SU-DHL-6 (cell line): ENCODE data around the gene CHN1.
A peak's percentile ranks its signal among the peaks of the same experiment; 100 is the strongest.

Experiments used
- H2AFZ ChIP-seq: fragments of 200-600 bp; sonication (generic); 2 replicates; pipeline ENCODE4 v1.6.1; 2014; ENCODE audit warnings: low read depth, mild to moderate bottlenecking, moderate library complexity, mixed read lengths, antibody characterized with exemption, low read length; ENCODE audit not compliant: severe bottlenecking
- H3F3A ChIP-seq: fragments of 200-600 bp; shearing (Covaris generic); 2 replicates; pipeline ENCODE4 v1.6.0; 2016; ENCODE audit warnings: antibody characterized with exemption, mild to moderate bottlenecking; ENCODE audit not compliant: insufficient read depth
- H3K27ac ChIP-seq: fragments of 200-600 bp; sonication (generic); 2 replicates; pipeline ENCODE4 v1.5.1; 2016; ENCODE audit warnings: low read depth, mild to moderate bottlenecking, low read length, moderate library complexity, mixed read lengths
- H3K27me3 ChIP-seq: fragments of 200-600 bp; sonication (generic), shearing (Covaris generic); 2 replicates; pipeline ENCODE4 v1.6.0; 2014; ENCODE audit warnings: mild to moderate bottlenecking, low read length
- H3K36me3 ChIP-seq: fragments of 200-600 bp; sonication (generic); 2 replicates; pipeline ENCODE4 v1.6.1; 2014; ENCODE audit warnings: mild to moderate bottlenecking, low read length, mixed read lengths
- H3K4me2 ChIP-seq: fragments of 300-600, 200-600 bp; shearing (Covaris generic), sonication (generic); 2 replicates; pipeline ENCODE4 v1.6.0; 2014; ENCODE audit warnings: low read length, low read depth, mild to moderate bottlenecking; ENCODE audit not compliant: poor library complexity, severe bottlenecking
- H3K4me3 ChIP-seq: fragments of 200-600 bp; sonication (generic); 2 replicates; pipeline ENCODE4 v1.5.1; 2014; ENCODE audit warnings: antibody characterized with exemption, low read length, mild to moderate bottlenecking, mixed read lengths; ENCODE audit not compliant: insufficient read depth, poor library complexity, severe bottlenecking
- H3K79me2 ChIP-seq: fragments of 200-600 bp; sonication (generic); 2 replicates; pipeline ENCODE4 v1.6.1; 2014; ENCODE audit warnings: mild to moderate bottlenecking, low read length, moderate library complexity; ENCODE audit not compliant: insufficient read depth
- H3K9ac ChIP-seq: fragments of 200-600 bp; sonication (generic); 2 replicates; pipeline ENCODE4 v1.7.0; 2014; ENCODE audit warnings: mild to moderate bottlenecking, low read length
- H3K9me2 ChIP-seq: fragments of 200-600 bp; sonication (generic); replicated peaks from 2 replicates; pipeline ENCODE4 v1.6.1; 2014; ENCODE audit warnings: low read length; ENCODE audit not compliant: insufficient read depth
- H3K9me3 ChIP-seq: fragments of 200-600 bp; sonication (generic); 2 replicates; pipeline ENCODE4 v1.6.1; 2014; ENCODE audit warnings: low read length, mixed read lengths; ENCODE audit not compliant: insufficient read depth
- H4K20me1 ChIP-seq: fragments of 200-600 bp; sonication (generic); 2 replicates; pipeline ENCODE4 v1.6.1; 2014; ENCODE audit warnings: low read depth, mild to moderate bottlenecking, antibody characterized with exemption, low read length, moderate library complexity, mixed read lengths
- EZH2phosphoT487 ChIP-seq: fragments of 200-600 bp; sonication (generic), shearing (Covaris generic); conservative IDR thresholded peaks from 2 replicates; pipeline ENCODE4 v1.6.1; 2018; ENCODE audit warnings: mild to moderate bottlenecking, antibody characterized with exemption, low read length, moderate library complexity, mixed read lengths
- TF ChIP-seq, protein P1 (sequence below): fragments of 200-600 bp; sonication (generic); IDR thresholded peaks from one replicate; pipeline ENCODE4 v1.5.1; 2017; ENCODE audit warnings: antibody characterized with exemption, mild to moderate bottlenecking, low read length, moderate library complexity; ENCODE audit not compliant: insufficient read depth, poor library complexity, severe bottlenecking

The CHN1 gene

GRCh38 chr2:175007510-175007909, 2.3 kb upstream of the CHN1 start:
- H3K4me3 ChIP-seq, result no peak overlapping the region

DNA sequence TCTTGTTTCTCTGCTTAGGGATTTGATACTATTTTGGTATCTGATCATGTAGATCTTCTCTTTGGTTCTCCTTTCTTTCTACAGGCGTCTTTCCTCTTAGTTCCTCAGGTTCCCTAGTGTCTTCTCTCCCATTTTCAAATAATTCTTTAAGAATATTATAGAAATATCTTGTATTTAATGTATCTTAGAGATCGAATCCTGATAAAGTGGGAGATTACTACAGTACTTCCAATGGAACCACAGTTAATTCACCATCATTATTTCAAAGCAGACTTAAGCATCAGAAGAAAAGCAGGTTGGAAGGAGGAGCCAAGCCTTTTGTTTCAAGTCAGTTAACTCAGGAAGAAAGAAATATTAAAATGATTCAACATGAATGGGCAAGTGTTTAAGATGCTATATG, 1.1 kb upstream of the CHN1 start:
- no peak overlapping the region for H3K27ac ChIP-seq
- H3F3A ChIP-seq, result no peaks in the 10 kb centered on the region; the same call in 1 of the 2 replicates
- 0 out of 2 replicates have a peak, but pooled peaks cover 3% of the 10 kb centered on the region for H3K27me3 ChIP-seq
- no peak overlapping the region for H3K4me2 ChIP-seq
- TF ChIP-seq, protein P1, sequence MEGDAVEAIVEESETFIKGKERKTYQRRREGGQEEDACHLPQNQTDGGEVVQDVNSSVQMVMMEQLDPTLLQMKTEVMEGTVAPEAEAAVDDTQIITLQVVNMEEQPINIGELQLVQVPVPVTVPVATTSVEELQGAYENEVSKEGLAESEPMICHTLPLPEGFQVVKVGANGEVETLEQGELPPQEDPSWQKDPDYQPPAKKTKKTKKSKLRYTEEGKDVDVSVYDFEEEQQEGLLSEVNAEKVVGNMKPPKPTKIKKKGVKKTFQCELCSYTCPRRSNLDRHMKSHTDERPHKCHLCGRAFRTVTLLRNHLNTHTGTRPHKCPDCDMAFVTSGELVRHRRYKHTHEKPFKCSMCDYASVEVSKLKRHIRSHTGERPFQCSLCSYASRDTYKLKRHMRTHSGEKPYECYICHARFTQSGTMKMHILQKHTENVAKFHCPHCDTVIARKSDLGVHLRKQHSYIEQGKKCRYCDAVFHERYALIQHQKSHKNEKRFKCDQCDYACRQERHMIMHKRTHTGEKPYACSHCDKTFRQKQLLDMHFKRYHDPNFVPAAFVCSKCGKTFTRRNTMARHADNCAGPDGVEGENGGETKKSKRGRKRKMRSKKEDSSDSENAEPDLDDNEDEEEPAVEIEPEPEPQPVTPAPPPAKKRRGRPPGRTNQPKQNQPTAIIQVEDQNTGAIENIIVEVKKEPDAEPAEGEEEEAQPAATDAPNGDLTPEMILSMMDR, result no peak
- no peak for TF ChIP-seq EZH2phosphoT487
- no peaks in the 10 kb centered on the region for H3K79me2 ChIP-seq
- H2AFZ ChIP-seq, result no peak overlapping the region
- H4K20me1 ChIP-seq, result no peaks in the 10 kb centered on the region
- H3K9ac ChIP-seq, result no peak overlapping the region
- H3K4me3 ChIP-seq, result no peak overlapping the region
- no peaks in the 10 kb centered on the region for H3K9me3 ChIP-seq
- no peaks in the 10 kb centered on the region for H3K9me2 ChIP-seq
- no peaks in the 10 kb centered on the region for H3K36me3 ChIP-seq

More at GRCh38 chr2:175007510-175007909, 2.3 kb upstream of the CHN1 start:
- Histone ChIP-seq H4K20me1 (no peaks in the 10 kb centered on the region), H3K27ac (no peak overlapping the region), H3K9me3 (no peaks in the 10 kb centered on the region), H3K27me3 (0 out of 2 replicates have a peak, but pooled peaks cover 3% of the 10 kb centered on the region), H3K79me2 (no peaks in the 10 kb centered on the region), H3K36me3 (no peaks in the 10 kb centered on the region), H3F3A (no peaks in the 10 kb centered on the region; the same call in 1 of the 2 replicates), H3K4me2 (no peak overlapping the region), H3K9ac (no peak overlapping the region), H3K9me2 (no peaks in the 10 kb centered on the region), H2AFZ (no peak overlapping the region)
- TF ChIP-seq, protein P1, result no peak
- TF ChIP-seq EZH2phosphoT487, result no peak

- Histone ChIP-seq H4K20me1 (no peaks in the 10 kb centered on the region), H3K4me2 (peak overlapping the region; percentile 65), H3K27me3 (0 out of 2 replicates have a peak, but pooled peaks cover 3% of the 10 kb centered on the region), H3K9ac (peak overlapping the region; percentile 55), H3K36me3 (no peaks in the 10 kb centered on the region), H2AFZ (peak overlapping the region; percentile 78), H3K9me3 (no peaks in the 10 kb centered on the region), H3K27ac (no peak overlapping the region), H3K4me3 (peak overlapping the region; percentile 49), H3F3A (no peaks in the 10 kb centered on the region; the same call in 1 of the 2 replicates), H3K79me2 (no peaks in the 10 kb centered on the region), H3K9me2 (no peaks in the 10 kb centered on the region)
- TF ChIP-seq EZH2phosphoT487, result no peak
- TF ChIP-seq, protein P1, result no peak
These were observed 618 bp upstream of the CHN1 start for GRCh38 chr2:175005733-175006264.

DNA sequence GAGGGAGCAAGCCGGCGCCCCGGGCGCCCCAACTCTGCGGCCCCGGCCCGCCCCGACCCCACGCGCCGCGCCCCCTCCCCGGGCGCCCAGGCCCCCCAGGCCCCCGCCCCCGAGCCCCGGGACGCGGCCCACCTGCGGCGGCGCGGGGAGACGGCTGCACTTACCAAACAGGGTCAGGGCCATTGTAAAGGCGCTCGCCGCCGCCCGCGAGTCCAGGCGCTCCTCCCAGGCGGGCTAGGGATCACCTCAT, 526 bp downstream of the CHN1 start:
- H2AFZ ChIP-seq, result peak overlapping the region; percentile 78
- H3K9me3 ChIP-seq, result no peaks in the 10 kb centered on the region
- no peak overlapping the region for H3K27ac ChIP-seq
- H3K36me3 ChIP-seq, result no peaks in the 10 kb centered on the region
- H3K9ac ChIP-seq, result peak overlapping the region; percentile 55
- H3K27me3 ChIP-seq, result 0 out of 2 replicates have a peak, but pooled peaks cover 3% of the 10 kb centered on the region
- H3K4me3 ChIP-seq, result peak overlapping the region; percentile 49
- H3K79me2 ChIP-seq, result no peaks in the 10 kb centered on the region
- no peaks in the 10 kb centered on the region; the same call in 1 of the 2 replicates for H3F3A ChIP-seq
- peak overlapping the region; percentile 65 for H3K4me2 ChIP-seq
- no peaks in the 10 kb centered on the region for H4K20me1 ChIP-seq
- TF ChIP-seq EZH2phosphoT487, result no peak
- TF ChIP-seq, protein P1, result no peak
- H3K9me2 ChIP-seq, result no peaks in the 10 kb centered on the region
